Measurements from ENCODE around the gene ZNF750.

DNA sequence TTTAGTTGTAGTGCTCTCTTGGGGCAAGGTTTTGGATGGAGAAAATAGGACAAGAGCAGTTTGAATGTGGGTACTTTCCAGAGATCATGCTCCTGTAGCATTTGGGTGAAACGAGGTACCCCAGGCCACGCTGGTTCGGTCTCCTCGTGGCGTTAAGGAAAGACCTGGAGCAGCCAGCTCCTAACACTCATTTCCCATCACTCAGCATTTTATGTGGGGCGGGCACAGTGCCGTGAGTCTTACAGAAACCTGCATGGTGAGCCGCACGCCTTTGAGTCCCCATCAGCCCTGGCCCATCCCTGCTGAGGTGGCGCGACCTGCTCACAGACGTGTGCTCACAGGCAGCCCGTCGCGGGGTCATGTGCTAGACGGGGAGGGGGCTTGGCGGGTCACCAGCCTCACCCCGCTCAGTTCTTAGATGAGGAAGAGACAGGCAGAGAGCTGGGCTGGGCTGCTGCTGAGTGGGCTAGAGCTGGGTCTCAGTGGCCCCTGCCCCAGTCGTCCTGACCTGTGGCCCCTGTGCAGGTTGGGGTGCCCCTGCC is 50.7 kb downstream of the ZNF750 start:
- TF ChIP-seq, protein P1, sequence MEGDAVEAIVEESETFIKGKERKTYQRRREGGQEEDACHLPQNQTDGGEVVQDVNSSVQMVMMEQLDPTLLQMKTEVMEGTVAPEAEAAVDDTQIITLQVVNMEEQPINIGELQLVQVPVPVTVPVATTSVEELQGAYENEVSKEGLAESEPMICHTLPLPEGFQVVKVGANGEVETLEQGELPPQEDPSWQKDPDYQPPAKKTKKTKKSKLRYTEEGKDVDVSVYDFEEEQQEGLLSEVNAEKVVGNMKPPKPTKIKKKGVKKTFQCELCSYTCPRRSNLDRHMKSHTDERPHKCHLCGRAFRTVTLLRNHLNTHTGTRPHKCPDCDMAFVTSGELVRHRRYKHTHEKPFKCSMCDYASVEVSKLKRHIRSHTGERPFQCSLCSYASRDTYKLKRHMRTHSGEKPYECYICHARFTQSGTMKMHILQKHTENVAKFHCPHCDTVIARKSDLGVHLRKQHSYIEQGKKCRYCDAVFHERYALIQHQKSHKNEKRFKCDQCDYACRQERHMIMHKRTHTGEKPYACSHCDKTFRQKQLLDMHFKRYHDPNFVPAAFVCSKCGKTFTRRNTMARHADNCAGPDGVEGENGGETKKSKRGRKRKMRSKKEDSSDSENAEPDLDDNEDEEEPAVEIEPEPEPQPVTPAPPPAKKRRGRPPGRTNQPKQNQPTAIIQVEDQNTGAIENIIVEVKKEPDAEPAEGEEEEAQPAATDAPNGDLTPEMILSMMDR (IDR thresholded peaks at IDR 0.05): no peak
- TF ChIP-seq POLR2A (IDR thresholded peaks at IDR 0.05): no peak
